Smooth muscle cell (in vitro differentiated cells): Measurements from ENCODE around the gene SLC16A2. TPM values are rescaled to one million over a fixed set of nuclear protein-coding genes. Genes with fewer than 3 reads are reported as not detected.

Experiments
- DNase-seq: peaks from one replicate; lab custom pipeline; 2025; ENCODE audit not compliant: unreplicated experiment; lab: John Stamatoyannopoulos, UW
- H2AFZ ChIP-seq: fragments of 200-600 bp; sonication (generic); 2 replicates; pipeline ENCODE4 v1.6.0; 2016; ENCODE audit warnings: antibody characterized with exemption, low read depth, mild to moderate bottlenecking
- H3F3A ChIP-seq: fragments of 200-600 bp; sonication (generic); 2 replicates; pipeline ENCODE4 v1.6.0; 2017; ENCODE audit warnings: antibody characterized with exemption, low read depth
- H3K27ac ChIP-seq: fragments of 200-600 bp; sonication (generic); 2 replicates; pipeline ENCODE4 v1.5.1; 2016; ENCODE audit warnings: low read depth, mild to moderate bottlenecking
- H3K27me3 ChIP-seq: fragments of 200-600 bp; sonication (generic); 2 replicates; pipeline ENCODE4 v1.6.1; 2016; ENCODE audit warnings: low read depth, mild to moderate bottlenecking
- H3K36me3 ChIP-seq: fragments of 200-600 bp; sonication (generic); 2 replicates; pipeline ENCODE4 v1.5.1; 2016; ENCODE audit warnings: low read depth
- H3K4me1 ChIP-seq: fragments of 200-600 bp; sonication (generic); 2 replicates; pipeline ENCODE4 v1.5.1; 2016; ENCODE audit warnings: low read depth
- H3K4me2 ChIP-seq: fragments of 200-600 bp; sonication (generic); 2 replicates; pipeline ENCODE4 v1.6.0; 2016; ENCODE audit warnings: mild to moderate bottlenecking
- H3K4me3 ChIP-seq: fragments of 200-600 bp; sonication (generic); 2 replicates; pipeline ENCODE4 v1.5.1; 2016; ENCODE audit warnings: mild to moderate bottlenecking
- H3K79me2 ChIP-seq: fragments of 200-600 bp; sonication (generic); 2 replicates; pipeline ENCODE4 v1.6.0; 2016; ENCODE audit warnings: low read depth, mild to moderate bottlenecking
- H3K9ac ChIP-seq: fragments of 200-600 bp; sonication (generic); 2 replicates; pipeline ENCODE4 v1.6.0; 2016; ENCODE audit warnings: low read depth
- H3K9me3 ChIP-seq: fragments of 200-600 bp; sonication (generic); replicated peaks from 2 replicates; pipeline ENCODE4 v1.5.1; 2016; ENCODE audit warnings: low read depth
- H4K20me1 ChIP-seq: fragments of 200-600 bp; sonication (generic); 2 replicates; pipeline ENCODE4 v1.6.0; 2016; ENCODE audit warnings: low read depth
- CTCF ChIP-seq: fragments of 200-600 bp; sonication (generic); IDR thresholded peaks from 2 replicates; pipeline ENCODE4 v1.5.1; 2017; ENCODE audit warnings: borderline replicate concordance, mild to moderate bottlenecking, antibody characterized with exemption; ENCODE audit not compliant: insufficient read depth, poor library complexity, severe bottlenecking
- WGBS: methylation state at CpG from one replicate; pipeline ENCODE4 v1.1.7; 2016; ENCODE audit warnings: low lambda C conversion rate; 5-methylcytosine and 5-hydroxymethylcytosine counted together
- polyA plus RNA-seq: library from polyadenylated mRNA; unstranded; fragments of >200 nt; fragmentation: Nextera tagmentation; extraction: Ambion mirVana; gene quantifications from 2 replicates; pipeline ENCODE4 v1.2.1, GENCODE V29; 2016
- total RNA-seq: library from RNA; depleted of rRNA; stranded (reverse); fragments of >200 nt; gene quantifications from 2 replicates; pipeline ENCODE4 v1.2.3, GENCODE V29; 2014

The SLC16A2 gene
- total and polyA plus RNA-seq, 2 experiments from 2014 or later = 13.4 to 17.8 TPM

GRCh38 chrX:74535086-74535407 is 113.8 kb downstream of the SLC16A2 start:
- H4K20me1 ChIP-seq = no peaks in the 10 kb centered on the region

GRCh38 chrX:74535408-74536151 is 114.3 kb downstream of the SLC16A2 start:
- Histone ChIP-seq H3K4me1 (peaks cover 3% of the 10 kb centered on the region), H3K9me3 (no peaks in the 10 kb centered on the region), H3F3A (no peaks in the 10 kb centered on the region), H3K4me2 (peak overlapping the region; percentile 84), H3K9ac (no peak overlapping the region), H3K27ac (peak overlapping the region; percentile 78), H3K79me2 (no peaks in the 10 kb centered on the region), H4K20me1 (no peaks in the 10 kb centered on the region), H3K27me3 (no peaks in the 10 kb centered on the region), H3K36me3 (no peaks in the 10 kb centered on the region), H3K4me3 (peak overlapping the region; percentile 51), H2AFZ (peak overlapping the region; percentile 49)
- no peak for TF ChIP-seq CTCF
- peak; percentile 23 for DNase-seq
- WGBS = 56% methylated on average over 36 of the region's 37 CpGs

More at GRCh38 chrX:74535086-74535407, 113.8 kb downstream of the SLC16A2 start:
- H3K4me2 ChIP-seq = peak overlapping the region; percentile 84
- no peaks in the 10 kb centered on the region for H3K27me3 ChIP-seq
- no peak overlapping the region for H2AFZ ChIP-seq
- H3K27ac ChIP-seq = peak overlapping the region; percentile 78
- peaks cover 3% of the 10 kb centered on the region for H3K4me1 ChIP-seq
- TF ChIP-seq CTCF = no peak
- no peaks in the 10 kb centered on the region for H3K36me3 ChIP-seq
- H3F3A ChIP-seq = no peaks in the 10 kb centered on the region
- peak overlapping the region; percentile 51 for H3K4me3 ChIP-seq
- no peaks in the 10 kb centered on the region for H3K9me3 ChIP-seq
- H3K9ac ChIP-seq = no peak overlapping the region
- H3K79me2 ChIP-seq = no peaks in the 10 kb centered on the region
- no peak for DNase-seq
- 24% methylated on average over 5 of the region's 5 CpGs for WGBS

- H3K27ac ChIP-seq = peak overlapping the region; percentile 78
- H3K79me2 ChIP-seq = no peaks in the 10 kb centered on the region
- H3K9me3 ChIP-seq = no peaks in the 10 kb centered on the region
- no peaks in the 10 kb centered on the region for H3F3A ChIP-seq
- no peaks in the 10 kb centered on the region for H4K20me1 ChIP-seq
- H3K27me3 ChIP-seq = no peaks in the 10 kb centered on the region
- 35% methylated on average over 45 of the region's 48 CpGs for WGBS
- DNase-seq = peak; percentile 58
- TF ChIP-seq CTCF = peak; percentile 34
- H3K4me2 ChIP-seq = peak overlapping the region; percentile 84
- H3K36me3 ChIP-seq = no peaks in the 10 kb centered on the region
- H3K4me3 ChIP-seq = peak overlapping the region; percentile 51
- H2AFZ ChIP-seq = peak overlapping the region; percentile 49
- H3K4me1 ChIP-seq = peaks cover 3% of the 10 kb centered on the region
- peak overlapping the region; percentile 28 for H3K9ac ChIP-seq
These were observed 115.0 kb downstream of the SLC16A2 start for GRCh38 chrX:74536152-74536831.
